Measurements from ENCODE around the gene CCDC200.
"Not testable (repeated sequence)": the region's sequence is repeated elsewhere in the genome, so short reads cannot be mapped to it uniquely, and the experiment has no call there.

The CCDC200 gene

DNA sequence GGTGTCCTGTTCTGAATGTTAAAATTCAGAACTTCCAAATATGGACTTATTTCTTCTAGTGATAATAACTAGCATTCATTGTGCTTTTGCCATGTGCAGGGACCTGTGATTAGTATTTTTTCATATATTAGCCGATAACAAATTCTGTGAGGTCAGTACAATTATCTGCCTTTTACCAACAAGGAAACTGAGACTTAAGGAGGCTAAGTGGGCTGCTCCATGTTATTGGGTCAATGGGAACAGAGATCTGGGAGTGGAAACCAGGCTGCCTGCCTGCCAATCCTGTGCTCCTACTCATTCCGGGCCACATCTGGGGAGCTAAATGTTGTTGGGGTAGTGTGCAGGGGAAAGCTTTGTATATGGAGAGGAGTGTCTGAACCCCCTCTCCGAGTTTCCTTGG is 13.1 kb downstream of the CCDC200 start:
- DNase-seq = no peak

DNA sequence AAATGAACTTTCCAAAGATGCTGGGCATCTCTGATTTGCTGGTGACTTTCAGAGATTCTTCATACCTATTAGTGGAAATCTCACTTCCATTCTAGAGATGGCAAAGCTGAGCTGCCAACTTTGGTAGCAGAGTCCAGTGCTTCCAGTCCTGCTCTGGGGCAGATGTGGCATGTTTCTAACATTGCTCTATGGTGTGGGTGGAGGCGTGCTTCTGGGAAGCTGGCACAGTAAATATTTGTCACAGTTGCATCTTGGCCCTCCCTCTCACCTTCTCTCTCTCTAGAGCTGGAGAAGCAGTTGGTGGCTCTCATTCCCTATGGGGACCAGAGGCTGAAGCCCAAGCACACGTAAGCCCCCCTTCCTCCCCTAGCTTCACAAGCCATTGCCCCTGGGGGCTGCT is 14.9 kb downstream of the CCDC200 start:
- DNase-seq = no peak

DNA sequence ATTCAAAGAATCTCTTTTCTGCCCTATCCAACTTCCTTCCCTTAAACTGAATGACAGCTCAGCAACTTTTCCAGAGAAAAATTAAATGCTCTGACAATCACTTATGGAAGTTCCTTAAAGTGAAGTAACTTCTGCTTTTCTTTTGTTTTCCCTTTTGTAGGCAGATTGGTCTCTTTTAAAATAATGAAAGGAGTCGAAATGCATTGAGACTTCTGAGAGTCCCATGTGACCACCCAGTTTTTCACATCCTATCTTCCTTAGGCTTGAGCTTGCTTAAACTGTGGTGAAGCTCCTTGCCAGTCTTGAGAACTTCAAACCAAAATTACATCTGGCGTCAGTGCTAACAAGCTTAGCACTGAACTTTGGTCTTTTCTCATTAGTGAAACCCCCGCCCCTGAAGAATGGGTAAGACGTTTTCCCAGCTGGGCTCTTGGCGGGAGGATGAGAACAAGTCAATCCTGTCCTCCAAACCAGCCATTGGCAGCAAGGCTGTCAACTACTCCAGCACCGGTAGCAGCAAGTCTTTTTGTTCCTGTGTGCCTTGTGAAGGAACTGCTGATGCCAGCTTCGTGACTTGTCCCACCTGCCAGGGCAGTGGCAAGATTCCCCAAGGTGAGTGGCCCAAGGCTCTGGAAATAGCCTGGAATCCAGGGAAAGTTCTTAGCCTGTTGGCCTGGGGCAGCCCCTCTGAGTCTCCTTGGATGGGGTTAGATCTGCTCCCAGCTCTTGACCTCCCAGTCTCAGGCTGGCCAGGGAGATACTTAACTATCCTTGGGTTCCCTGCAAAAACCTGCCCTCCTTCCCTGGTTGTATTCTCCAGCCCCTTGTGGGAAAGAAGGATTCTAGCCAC is 15.6 kb downstream of the CCDC200 start:
- peak; percentile 91 for DNase-seq

DNA sequence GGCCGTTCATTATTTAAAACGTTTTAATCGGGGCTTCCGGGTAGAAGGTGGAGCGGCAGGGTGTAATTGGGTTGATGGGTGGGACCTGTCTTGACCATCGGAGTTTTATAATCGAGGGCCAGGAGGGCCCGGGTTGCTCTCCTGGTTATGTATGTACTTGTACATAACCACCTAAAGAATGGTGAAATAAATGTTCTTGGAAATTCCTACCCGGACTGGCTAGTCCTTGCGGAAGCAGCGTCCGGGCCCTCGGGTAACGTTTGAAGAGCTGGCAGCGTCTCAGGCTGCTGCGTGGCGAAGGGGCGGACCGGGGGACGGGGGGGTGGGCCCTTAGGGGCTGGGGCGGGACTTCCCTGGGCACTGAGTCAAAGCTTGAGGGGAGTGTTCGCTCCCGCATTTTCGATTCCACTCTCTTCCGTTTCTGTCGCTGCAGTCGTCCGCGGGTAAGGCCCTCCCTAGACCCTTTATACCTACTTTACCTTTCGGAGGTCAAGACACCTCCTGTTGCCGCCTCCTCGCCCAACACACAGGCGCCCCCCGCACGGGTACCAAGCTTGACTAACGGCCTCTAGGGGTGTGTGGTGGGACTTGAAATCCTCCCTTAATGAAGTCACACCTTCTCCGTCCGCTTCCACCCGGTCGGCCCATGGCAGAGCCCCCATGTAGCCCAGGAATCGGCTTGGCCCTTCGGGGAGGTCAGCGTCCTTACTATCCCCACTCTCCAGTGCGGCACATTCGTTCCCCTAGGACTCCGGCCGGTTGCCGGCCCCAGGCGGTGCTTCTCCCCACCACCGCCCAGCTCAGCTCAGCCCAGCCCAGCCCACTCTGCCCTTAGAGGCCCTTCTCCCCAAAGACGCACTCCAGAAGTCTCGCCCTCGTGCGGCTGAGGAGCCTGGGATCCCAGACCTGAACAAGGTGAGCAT is 16.7 kb downstream of the CCDC200 start, which contains the start of gene TMEM106A:
Gene TMEM106A, plus strand, starts transcription at position 396 of the 923 bp plus-strand sequence. CDS start 1,167 bp downstream, outside the sequence.
- DNase-seq = peak; percentile 87

DNA sequence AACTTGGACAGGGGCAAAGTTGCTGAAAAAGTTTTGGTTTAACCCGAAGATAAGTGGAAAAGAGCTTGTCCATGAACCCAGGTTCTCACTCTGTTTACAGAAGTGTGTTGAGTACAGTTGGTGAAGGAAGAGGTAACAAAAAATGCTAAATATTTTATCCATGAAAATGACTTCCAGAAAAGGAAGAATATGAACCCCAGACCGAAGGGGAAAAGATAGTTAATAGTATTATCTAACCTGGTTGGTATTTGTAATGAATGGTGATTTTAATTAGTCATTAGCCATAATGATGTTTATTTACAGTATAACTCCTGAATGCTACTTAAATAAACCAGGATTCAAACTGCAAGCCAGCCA is 17.3 kb downstream of the CCDC200 start:
- DNase-seq = no peak

DNA sequence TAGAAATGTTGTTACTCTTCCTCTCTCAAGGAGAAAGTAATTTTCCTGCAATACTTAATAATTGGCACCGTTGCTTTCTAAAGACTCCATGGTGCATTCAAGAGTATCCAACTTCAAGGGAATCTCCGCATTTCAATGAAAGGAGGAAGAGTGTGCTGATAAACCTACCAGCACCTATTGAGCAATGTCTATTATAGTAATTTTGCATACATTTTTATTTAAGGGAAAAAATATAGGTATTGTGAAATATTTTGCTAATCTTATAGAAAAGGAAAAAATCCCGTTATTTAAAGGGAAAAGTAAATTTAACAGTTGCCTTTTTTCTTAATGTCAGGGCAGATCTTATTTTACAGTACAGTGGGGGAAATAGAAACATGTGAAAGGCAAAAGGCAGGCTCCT is 17.8 kb downstream of the CCDC200 start:
- no peak for DNase-seq

DNA sequence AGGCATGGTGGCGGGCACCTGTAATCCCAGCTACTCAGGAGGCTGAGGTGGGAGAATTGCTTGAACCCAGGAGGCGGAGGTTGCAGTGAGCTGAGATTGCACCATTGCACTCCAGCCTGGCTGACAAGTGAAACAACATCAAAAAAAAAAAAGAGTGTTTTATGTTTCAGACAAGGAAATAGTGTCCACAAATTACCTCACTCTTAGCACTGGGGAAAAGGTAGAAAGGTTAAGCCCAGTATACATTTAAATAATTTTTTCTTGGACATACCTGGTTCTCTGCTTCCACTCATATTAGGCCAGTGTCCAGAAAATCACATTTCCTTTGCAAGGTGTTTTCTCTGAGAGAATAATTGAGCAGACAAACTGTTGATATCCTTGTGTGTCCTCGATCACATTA is 25.4 kb downstream of the CCDC200 start:
- DNase-seq = not testable (repeated sequence)

DNA sequence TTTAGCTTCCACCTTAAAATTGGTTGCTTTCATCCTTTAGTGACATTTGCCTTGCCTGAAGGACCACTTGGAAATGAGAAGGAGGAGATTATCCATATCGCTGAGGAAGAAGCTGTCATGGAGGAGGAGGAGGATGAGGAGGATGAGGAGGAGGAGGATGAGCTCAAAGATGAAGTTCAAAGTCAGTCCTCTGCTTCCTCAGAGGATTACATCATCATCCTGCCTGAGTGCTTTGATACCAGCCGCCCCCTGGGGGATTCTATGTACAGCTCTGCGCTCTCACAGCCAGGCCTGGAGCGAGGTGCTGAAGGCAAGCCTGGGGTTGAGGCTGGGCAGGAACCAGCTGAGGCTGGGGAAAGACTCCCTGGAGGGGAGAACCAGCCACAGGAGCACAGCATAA is 28.3 kb downstream of the CCDC200 start:
- DNase-seq = peak; percentile 47

DNA sequence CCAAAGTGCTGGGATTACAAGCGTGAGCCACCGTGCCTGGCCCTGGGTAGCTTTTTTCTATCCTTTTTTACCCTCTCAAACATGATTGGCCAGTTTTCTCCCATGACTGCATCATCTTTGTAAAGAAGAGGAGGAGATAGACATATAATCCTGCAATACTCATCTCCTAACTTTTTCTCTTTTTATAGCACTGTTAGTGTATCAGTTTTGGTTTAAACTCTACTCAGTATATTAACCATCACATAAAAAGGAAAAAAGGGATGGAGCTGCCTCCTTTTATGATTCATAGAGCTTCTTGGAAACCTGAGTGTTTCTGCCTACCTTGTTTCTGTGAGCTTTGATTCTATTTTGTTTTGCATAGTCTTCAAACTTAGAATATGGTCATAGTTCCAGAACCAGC is 28.8 kb downstream of the CCDC200 start:
- DNase-seq = no peak

DNA sequence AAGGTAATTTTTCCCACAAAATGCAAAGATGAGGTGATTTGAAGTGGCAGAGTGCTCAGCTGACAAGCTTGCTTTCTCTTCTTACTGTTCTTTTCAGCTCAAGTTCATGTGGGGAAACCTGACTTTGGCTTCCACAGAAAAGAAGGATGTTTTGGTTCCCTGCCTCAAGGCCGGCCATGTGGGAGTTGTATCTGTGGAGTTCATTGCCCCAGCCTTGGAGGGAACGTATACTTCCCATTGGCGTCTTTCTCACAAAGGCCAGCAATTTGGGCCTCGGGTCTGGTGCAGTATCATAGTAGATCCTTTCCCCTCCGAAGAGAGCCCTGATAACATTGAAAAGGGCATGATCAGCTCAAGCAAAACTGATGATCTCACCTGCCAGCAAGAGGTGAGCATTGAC is 35.2 kb downstream of the CCDC200 start:
- DNase-seq = no peak

DNA sequence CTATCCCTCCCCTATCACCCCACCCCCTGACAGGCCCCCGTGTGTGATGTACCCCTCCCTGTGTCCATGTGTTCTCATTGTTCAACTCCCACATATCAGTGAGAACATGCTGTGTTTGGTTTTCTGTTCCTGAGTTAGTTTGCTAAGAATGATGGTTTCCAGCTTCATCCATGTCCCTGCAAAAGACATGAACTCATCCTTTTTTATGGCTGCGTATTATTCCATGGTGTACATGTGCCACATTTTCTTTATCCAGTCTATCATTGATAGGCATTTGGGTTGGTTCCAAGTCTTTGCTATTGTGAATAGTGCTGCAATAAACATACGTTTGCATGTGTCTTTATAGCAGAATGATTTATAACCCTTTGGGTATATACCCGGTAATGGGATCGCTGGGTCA is 41.8 kb downstream of the CCDC200 start:
- DNase-seq = not testable (repeated sequence)

DNA sequence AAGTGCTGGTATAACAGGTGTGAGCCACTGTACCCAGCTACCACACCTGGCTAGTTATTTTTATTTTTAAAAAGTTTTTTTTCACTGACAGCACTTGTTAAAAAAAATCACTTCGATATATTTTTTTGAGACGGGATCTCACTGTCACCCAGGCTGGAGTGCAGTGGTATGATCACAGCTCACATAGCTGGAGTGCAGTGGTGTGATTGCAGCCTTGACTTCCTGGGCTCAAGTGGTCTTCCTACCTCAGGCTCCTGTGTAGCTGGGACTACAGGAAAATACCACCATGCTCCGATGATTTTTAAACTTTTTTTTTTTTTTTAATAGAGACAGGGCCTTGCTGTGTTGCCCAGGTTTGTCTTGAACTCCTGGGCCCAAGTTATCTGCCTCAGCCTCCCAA is 44.5 kb downstream of the CCDC200 start:
- no peak for DNase-seq

DNA sequence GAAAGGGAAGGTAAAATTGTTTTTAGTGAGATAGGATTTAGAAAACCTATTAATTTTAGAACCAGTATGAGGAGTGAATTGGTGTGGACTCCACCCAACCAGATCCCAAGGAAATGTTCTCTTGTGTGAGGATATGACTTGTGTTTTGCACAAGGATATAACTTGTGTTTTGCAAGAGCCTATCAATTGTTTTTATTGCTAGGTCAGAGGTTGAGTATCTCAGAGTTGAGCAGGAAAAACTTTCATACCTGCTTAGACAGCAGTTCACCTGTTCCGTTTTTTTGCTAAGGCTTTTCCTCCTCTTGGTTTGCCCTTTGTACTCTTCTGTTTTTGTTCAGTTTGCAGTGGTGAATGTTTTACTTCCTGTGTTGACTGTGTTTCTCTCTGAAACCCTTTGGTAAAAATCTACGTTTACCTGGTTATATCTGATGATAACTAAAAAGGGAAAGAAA is 52.3 kb downstream of the CCDC200 start:
- DNase-seq = no peak

DNA sequence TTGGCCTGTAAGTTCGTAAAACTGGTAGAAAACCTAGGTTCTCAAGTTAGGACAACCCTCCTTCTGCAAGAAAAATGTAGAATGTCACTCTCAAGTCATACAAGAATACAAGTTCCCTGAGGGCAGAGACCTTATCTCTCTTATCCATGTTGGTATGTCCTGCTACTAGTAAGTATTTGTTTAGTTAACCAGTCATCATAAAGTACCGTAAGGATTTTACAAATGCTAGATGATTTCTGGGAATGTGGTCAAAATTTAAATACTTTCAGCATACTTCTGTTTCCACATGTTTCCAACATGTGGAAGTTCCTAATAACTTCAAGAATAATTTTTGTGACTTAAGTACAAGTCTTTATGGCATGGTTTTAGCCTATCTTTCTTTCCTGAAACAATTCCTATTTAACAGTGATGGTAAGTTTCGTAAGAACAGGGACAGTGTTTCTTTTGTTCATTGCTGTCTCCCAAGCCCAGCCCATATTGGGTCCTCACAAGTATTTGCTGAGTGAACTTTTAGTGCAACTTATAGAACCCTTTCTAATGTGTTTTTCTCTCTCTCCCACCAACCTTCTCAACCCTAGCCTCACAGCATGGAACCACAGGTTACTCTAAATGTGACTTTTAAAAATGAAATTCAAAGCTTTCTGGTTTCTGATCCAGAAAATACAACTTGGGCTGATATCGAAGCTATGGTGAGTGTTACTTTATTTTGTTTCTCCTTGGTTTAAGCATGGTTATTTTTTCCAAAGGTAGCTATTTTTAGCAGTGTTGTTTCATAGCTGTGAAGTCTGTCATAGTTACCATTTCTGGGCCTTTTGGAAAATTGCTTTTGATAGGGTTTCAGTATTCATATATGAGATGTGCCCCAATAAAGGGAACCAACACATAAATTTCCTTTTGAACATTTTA is 53.0 kb downstream of the CCDC200 start:
- no peak for DNase-seq

DNA sequence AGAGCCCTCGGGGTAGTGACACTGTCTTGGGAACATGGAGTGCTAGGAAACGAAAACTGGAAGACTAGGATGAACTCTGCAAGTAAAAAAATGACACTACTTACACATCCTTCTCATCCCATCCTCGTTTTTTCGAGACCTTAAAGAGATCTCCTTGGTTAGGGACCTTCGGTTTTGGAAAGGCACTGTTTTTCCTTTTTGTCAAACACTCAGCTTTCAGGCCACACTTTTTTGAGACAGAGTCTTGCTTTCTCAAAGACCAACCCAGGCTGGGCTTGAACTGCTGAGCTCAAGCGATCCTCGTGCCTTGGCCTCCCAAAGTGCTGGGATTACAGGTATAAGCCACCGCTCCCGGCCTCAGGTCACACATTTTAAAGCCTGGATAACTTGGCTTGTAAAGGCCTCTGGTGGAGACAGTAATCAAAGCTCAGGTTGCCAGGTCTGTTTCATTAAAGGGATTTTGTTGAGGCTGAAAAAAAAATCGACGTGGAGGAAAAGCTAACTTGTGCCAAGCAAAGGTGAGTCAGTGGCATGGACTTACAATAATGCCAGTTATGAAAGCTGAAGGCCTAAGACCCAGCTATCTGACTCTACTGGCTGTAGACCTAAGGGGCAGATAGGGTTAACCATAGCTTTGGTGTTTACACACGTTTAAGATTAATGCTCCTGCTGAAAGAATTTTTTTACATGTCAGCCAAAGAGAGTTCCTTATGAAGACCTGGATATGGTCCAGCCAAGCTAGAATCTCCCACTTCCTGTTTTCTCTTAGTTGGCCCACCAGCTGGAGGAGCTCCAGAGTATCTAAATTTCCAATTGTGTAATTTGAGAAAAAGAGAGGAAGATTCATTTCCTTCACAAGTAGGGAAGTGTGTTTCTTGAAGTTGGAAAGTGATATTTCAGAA is 56.6 kb downstream of the CCDC200 start:
- DNase-seq = peak; percentile 50

All from NCI-H82 (cell line).